ENCODE data around the gene MYOM1. TPM values are rescaled to one million over a fixed set of nuclear protein-coding genes. Genes with fewer than 3 reads are reported as not detected.

MYOM1 gene
- total RNA-seq, 1 donor from 2014 or later = 1.3 TPM

GRCh38 chr18:3248658-3249359 lies 29.0 kb upstream of the MYOM1 start:
- Mint-ChIP-seq H3K36me3 (ENCODE audit: unreplicated experiment) (no peaks in the 10 kb centered on the region), H3K27ac (ENCODE audit: unreplicated experiment) (peak overlapping the region; percentile 81)

DNA sequence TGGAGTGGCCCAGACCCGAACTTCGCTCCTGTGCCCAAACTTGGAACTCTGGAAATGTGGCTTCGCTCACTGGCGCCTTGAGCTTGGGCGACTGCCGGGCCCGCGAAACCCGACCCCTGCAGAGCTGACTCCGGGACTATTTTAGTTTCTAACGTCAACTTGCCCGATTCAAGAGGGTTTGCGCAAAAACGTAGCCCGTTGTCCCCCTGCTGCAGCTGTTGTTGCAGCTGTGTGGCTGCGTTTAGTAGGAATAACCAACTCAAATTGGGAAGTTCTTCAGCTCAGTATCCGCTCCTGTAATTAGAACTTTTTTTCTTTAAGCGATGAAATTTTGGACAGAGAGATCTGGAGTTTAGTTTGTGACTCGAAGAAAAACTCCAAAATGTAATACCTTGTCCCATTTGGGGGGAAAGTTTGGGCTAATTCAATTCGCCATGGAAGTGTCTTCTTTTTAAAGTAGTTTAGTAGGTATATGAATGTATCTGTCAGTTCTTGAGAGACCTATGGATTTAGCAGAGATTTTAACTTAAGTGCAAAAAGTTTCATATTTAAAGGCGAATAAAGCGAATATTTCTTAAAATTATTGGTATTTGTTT lies 28.4 kb upstream of the MYOM1 start:
- Mint-ChIP-seq H3K4me1 (ENCODE audit: low read depth, unreplicated experiment) (peaks cover 16% of the 10 kb centered on the region), H3K36me3 (ENCODE audit: unreplicated experiment) (no peaks in the 10 kb centered on the region), H3K27ac (ENCODE audit: unreplicated experiment) (peak overlapping the region; percentile 81), H3K27me3 (ENCODE audit: unreplicated experiment) (no peaks in the 10 kb centered on the region), H3K9me3 (ENCODE audit: unreplicated experiment) (peaks cover 5% of the 10 kb centered on the region), H3K4me3 (ENCODE audit: unreplicated experiment) (peak overlapping the region; percentile 90)
- peak; percentile 26 for DNase-seq
- TF ChIP-seq, protein P1, sequence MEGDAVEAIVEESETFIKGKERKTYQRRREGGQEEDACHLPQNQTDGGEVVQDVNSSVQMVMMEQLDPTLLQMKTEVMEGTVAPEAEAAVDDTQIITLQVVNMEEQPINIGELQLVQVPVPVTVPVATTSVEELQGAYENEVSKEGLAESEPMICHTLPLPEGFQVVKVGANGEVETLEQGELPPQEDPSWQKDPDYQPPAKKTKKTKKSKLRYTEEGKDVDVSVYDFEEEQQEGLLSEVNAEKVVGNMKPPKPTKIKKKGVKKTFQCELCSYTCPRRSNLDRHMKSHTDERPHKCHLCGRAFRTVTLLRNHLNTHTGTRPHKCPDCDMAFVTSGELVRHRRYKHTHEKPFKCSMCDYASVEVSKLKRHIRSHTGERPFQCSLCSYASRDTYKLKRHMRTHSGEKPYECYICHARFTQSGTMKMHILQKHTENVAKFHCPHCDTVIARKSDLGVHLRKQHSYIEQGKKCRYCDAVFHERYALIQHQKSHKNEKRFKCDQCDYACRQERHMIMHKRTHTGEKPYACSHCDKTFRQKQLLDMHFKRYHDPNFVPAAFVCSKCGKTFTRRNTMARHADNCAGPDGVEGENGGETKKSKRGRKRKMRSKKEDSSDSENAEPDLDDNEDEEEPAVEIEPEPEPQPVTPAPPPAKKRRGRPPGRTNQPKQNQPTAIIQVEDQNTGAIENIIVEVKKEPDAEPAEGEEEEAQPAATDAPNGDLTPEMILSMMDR (IDR thresholded peaks at IDR 0.05; ENCODE audit: partially characterized antibody, unreplicated experiment) = no peak

More at GRCh38 chr18:3248658-3249359, 29.0 kb upstream of the MYOM1 start:
- no peaks in the 10 kb centered on the region for H3K27me3 Mint-ChIP-seq (ENCODE audit: unreplicated experiment)
- peaks cover 16% of the 10 kb centered on the region for H3K4me1 Mint-ChIP-seq (ENCODE audit: low read depth, unreplicated experiment)
- TF ChIP-seq, protein P1 (IDR thresholded peaks at IDR 0.05; ENCODE audit: partially characterized antibody, unreplicated experiment) = no peak
- DNase-seq = no peak
- peaks cover 5% of the 10 kb centered on the region for H3K9me3 Mint-ChIP-seq (ENCODE audit: unreplicated experiment)
- peak overlapping the region; percentile 90 for H3K4me3 Mint-ChIP-seq (ENCODE audit: unreplicated experiment)

DNA sequence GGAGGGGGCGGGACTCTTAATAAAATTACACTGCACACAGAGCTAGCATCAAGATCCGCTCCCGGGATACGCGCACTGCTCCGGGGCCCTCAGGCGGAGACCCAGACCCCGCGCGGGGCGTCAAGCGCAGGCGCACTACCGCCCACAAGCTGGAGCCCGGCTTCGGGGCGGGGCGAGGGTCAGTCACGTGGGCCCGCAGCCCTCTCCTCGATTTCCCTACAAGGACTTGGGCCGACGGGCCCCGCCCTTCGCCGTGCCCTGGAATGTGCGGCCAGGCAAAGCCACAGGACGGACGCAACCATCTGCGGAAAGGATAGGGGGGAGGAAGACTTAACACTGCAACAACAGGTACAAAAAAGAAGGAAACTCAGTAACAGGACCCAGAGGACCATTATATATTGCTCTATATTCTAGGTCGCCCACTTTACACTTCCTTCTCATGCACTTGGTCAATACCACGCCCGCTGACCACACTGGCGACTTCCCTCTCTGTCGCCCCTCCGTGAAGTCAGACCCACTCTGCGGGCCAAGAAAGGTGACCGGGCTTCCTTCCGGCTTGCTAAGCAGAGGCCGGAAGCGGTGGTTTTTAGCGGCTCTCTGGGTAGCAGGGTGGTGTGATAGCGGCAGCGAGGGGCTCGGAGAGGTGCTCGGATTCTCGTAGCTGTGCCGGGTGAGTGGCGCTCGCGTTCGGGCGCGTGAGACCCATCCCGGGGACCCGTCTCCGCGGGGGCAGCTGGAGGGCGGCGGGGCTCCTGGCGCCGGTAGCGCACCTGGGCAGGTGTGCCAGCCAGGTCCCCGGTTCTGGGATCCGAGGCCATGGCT lies 27.7 kb upstream of the MYOM1 start, which contains the start of gene MYL12A:
Gene MYL12A, plus strand, starts transcription at position 562 of the 822 bp plus-strand sequence. CDS start 5,447 bp downstream, outside the sequence.
- Mint-ChIP-seq H3K27ac (ENCODE audit: unreplicated experiment) (peak within 1 kb of the TSS; percentile 94), H3K9me3 (ENCODE audit: unreplicated experiment) (peaks cover 5% of the 10 kb centered on the region), H3K4me3 (ENCODE audit: unreplicated experiment) (peak within 1 kb of the TSS; percentile 90), H3K27me3 (ENCODE audit: unreplicated experiment) (no peaks in the 10 kb centered on the region), H3K4me1 (ENCODE audit: low read depth, unreplicated experiment) (peaks cover 16% of the 10 kb centered on the region), H3K36me3 (ENCODE audit: unreplicated experiment) (no peaks in the 10 kb centered on the region)
- TF ChIP-seq, protein P1 (IDR thresholded peaks at IDR 0.05; ENCODE audit: partially characterized antibody, unreplicated experiment) = no peak
- DNase-seq = peak; percentile 96

- H3K27me3 Mint-ChIP-seq (ENCODE audit: unreplicated experiment) = no peaks in the 10 kb centered on the region
These were observed 27.0 kb upstream of the MYOM1 start for GRCh38 chr18:3246635-3247239.

More at GRCh38 chr18:3246635-3247239, 27.0 kb upstream of the MYOM1 start:
- Mint-ChIP-seq H3K9me3 (ENCODE audit: unreplicated experiment) (peaks cover 5% of the 10 kb centered on the region), H3K4me1 (ENCODE audit: low read depth, unreplicated experiment) (peaks cover 16% of the 10 kb centered on the region), H3K36me3 (ENCODE audit: unreplicated experiment) (no peaks in the 10 kb centered on the region), H3K27ac (ENCODE audit: unreplicated experiment) (peak overlapping the region; percentile 39), H3K4me3 (ENCODE audit: unreplicated experiment) (peak overlapping the region; percentile 90)
- DNase-seq = no peak
- TF ChIP-seq, protein P1 (IDR thresholded peaks at IDR 0.05; ENCODE audit: partially characterized antibody, unreplicated experiment) = no peak

Data from glutamatergic neuron (in vitro differentiated cells).